Measurements from ENCODE around the gene KDELR1.
A peak's percentile ranks its signal among the peaks of the same experiment; 100 is the strongest.

GRCh38 chr19:48351341-48351752, 40.0 kb downstream of the KDELR1 start:
- no peak for TF ChIP-seq CHD2 (IDR thresholded peaks at IDR 0.05; ENCODE audit: low read depth, low read length)
- no peak for TF ChIP-seq RNF2 (IDR thresholded peaks at IDR 0.05)
- no peak for TF ChIP-seq MYBL2 (IDR thresholded peaks at IDR 0.05; ENCODE audit: low read depth)
- TF ChIP-seq MYBL2 (CRISPR knock-in tag; IDR thresholded peaks at IDR 0.05; ENCODE audit: borderline replicate concordance) = no peak
- no peak for TF ChIP-seq TEAD2 (tag; IDR thresholded peaks at IDR 0.05)
- no peak for TF ChIP-seq EGR1 (conservative IDR thresholded peaks at IDR 0.05)
- no peak for TF ChIP-seq SAFB2 (IDR thresholded peaks at IDR 0.05; ENCODE audit: borderline replicate concordance, low read depth, low read length, severe bottlenecking)
- peak; percentile 86 to 94 (median 91) for TF ChIP-seq CTCF (IDR thresholded peaks at IDR 0.05 in 2 of 3, conservative IDR thresholded peaks at IDR 0.05 in 1 of 3; ENCODE audit: insufficient read depth in 2 of 3, low read depth in 1 of 3, low read length in 3 of 3)

All from K562 (cell line).